NCI-H1105 treated with DMSO at 0.1 percent for 48 hours (cell line): ENCODE data around the gene RALGAPA2.
"Not testable (repeated sequence)": the region's sequence is repeated elsewhere in the genome, so short reads cannot be mapped to it uniquely, and the experiment has no call there.

Experiments used
- DNase-seq: peaks from one replicate; lab custom pipeline; 2025; lab: John Stamatoyannopoulos, UW

The RALGAPA2 gene

DNA sequence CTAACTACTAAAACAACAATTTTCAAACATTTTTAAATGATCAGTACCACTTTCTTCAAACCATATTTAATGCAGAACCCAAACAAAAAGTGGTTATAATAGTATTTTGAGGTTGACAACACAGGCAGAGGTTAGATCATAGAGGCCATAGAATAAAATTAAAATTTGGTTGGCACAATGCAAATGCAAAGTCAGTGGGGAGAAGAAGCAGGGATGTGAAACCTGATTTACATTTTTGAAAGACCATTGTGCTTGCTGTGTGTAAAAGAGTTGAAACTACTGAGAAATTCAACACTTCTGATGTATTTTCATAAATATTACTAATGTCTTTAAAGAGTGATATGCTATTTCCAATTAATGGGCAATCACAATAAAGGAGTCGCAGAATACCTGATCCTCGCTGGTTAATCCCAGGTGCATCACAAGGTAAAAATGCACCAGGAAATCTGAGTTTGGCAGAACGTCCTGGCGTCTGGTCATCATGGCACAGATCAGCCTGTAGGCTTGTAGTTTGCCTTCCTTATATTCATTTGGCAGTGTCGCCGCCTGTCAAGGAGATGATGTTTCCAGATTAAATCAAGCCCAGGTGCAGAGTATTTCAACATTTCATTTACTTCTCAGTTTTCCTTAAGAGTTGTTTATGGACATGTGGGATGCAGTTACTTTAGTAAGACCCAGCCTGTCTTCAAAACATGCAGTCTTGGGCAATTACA lies 141.2 kb downstream of the RALGAPA2 start:
- no peak for DNase-seq

GRCh38 chr20:20568604-20569205 lies 143.7 kb downstream of the RALGAPA2 start:
- peak; percentile 84 for DNase-seq

DNA sequence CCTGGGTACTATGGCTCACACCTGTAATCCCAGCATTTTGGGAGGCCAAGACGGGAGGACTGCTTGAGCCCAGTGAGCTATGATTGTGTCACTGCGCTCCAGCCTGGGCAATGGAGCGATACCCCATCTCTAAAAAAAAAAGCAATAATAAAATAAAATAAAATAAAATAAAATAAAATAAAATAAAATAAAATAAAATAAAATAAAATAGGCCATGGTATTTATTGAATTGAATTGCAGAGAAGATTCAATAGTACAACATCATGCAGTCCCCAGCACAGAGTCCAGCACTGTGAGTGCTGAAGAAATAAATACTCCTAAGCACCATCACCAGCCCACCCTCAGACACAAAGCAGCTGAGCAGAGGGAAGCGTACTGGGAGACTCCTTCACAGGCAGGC lies 144.7 kb downstream of the RALGAPA2 start:
- DNase-seq, result no peak

- no peak for DNase-seq
Observed at GRCh38 chr20:20566516-20566915, 145.9 kb downstream of the RALGAPA2 start.

DNA sequence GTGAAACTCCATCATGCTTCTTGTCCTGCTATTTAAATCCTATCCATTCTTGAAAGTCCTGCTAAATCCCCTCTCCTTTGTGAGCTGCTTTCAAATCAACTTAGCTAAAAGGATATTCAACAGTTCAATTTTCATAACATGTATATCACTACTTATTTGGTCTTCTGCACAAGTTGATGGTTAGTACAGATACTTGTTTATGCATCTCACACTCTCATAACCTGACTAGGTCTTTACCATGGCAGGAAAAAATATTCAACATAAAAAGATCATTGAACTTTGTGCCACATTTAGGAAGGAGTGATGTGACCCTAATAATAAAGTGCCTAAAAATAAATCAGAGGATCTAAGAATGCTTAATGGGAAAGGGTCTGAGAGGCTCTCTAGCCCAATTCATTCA lies 148.2 kb downstream of the RALGAPA2 start:
- no peak for DNase-seq

- no peak for DNase-seq
Observed at GRCh38 chr20:20562507-20562906, 149.9 kb downstream of the RALGAPA2 start.

DNA sequence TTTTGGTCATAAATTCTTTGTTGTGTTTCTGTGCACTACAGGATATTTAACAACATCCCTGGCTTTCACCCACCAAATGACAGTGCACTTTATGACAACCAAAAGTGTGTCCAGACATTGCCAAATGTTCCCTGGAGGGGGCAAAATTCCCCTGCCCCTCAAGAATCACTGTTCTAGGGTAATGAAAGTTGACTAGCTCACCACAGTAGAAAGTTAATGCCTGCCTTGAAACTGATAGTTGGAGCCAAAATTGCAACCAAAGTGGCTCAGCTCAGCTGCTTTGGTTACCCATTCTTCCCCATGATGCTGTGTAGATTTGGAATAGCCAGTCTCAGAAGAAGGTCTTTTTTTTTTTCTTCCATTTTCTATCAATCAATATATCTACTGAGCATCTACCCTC lies 150.6 kb downstream of the RALGAPA2 start:
- DNase-seq, result no peak

DNA sequence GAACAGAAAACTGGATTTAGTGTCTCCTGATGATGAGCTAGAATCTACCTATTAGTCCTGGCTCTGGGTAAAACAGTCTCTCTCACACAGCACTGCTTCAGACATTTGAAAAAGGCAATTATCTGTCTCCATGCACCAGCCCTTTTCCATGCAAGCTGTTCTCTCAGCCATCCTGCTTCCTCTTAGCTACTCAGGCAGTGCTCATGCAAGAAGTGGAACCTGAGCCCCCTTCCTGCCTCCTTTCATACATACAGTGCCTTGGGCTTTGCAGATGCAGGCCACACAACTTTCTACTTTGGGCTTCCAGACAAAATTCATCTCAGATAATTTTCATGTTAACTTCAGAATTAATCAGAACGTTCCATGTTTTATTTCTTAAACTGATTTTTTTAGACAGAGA lies 151.3 kb downstream of the RALGAPA2 start:
- DNase-seq, result no peak

GRCh38 chr20:20557406-20557805 lies 155.0 kb downstream of the RALGAPA2 start:
- DNase-seq, result no peak

DNA sequence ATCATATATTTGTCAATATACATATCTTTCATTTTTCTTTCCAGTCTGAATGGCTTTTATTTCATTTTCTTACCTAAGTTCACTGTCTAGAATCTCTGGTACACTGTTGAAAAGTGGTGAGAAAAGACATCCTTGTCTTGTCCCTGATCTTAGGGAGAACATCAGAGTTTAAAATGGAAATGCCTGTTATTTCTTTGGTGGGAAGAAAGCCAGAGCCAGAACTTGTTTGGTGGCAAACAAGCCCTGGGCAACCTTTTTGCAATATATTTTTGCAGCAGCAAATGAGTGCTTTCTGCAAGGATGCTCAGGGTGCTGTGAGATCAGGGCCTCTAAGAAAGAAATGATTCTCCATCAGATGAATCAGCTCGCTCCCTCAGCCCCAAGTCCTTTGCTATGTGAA lies 156.6 kb downstream of the RALGAPA2 start:
- no peak for DNase-seq

GRCh38 chr20:20554951-20555350 lies 157.5 kb downstream of the RALGAPA2 start:
- no peak for DNase-seq

GRCh38 chr20:20553541-20553940 lies 158.9 kb downstream of the RALGAPA2 start:
- DNase-seq, result no peak

GRCh38 chr20:20552076-20552475 lies 160.4 kb downstream of the RALGAPA2 start:
- peak; percentile 96 for DNase-seq

DNA sequence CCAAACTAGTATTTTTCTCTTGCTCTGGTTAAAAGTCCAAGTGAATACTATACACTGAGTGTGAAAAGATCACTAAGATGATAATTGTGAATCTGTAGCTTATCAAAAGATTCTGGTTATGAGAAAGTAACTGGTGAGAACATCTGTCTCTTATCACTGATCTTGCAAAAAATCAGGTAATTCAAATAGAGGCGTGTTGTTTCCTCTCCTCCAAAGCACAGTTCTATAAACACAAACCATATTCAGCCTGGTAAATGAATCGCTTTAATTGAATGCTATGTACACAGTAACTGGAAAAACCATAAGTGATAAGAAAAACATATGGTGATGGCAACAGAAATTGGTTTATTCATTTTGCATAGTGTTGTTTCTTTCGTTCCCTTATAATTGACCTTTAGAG lies 161.0 kb downstream of the RALGAPA2 start:
- DNase-seq, result peak; percentile 98

DNA sequence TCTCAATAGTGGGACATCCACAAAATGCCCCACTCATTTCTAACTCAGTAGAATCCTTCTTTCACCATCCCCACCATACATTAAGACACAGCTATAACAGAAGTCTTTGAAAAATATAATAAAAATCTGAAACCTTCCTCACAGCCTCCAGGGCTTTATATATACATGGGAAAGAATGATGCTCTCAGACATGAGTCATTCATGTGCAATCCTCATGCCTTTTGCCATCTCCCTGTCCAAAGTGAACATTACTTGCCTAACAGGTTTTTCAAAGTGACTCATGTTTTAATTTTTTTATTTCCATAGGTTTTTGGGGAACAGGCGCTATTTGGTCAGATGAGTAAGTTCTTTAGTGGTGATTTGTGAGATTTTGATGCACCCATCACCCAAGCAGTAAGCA lies 162.7 kb downstream of the RALGAPA2 start:
- DNase-seq, result peak; percentile 42

DNA sequence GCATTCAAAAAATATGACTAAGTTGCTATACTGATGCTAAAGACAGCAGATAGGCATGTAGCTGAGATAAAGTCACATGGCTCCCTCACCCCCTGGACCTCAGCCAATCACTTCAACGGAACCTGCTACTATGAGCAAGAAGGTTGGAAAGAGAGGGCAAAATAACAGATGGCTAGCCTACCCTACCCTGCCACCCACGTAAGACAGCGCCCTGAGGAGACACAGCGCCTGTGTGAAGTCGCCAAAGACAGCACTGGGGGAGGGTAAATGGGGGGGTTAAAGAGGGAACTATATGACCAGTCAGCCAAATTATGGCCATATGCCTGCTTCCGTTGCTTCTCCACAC lies 163.2 kb downstream of the RALGAPA2 start:
- peak; percentile 90 for DNase-seq

DNA sequence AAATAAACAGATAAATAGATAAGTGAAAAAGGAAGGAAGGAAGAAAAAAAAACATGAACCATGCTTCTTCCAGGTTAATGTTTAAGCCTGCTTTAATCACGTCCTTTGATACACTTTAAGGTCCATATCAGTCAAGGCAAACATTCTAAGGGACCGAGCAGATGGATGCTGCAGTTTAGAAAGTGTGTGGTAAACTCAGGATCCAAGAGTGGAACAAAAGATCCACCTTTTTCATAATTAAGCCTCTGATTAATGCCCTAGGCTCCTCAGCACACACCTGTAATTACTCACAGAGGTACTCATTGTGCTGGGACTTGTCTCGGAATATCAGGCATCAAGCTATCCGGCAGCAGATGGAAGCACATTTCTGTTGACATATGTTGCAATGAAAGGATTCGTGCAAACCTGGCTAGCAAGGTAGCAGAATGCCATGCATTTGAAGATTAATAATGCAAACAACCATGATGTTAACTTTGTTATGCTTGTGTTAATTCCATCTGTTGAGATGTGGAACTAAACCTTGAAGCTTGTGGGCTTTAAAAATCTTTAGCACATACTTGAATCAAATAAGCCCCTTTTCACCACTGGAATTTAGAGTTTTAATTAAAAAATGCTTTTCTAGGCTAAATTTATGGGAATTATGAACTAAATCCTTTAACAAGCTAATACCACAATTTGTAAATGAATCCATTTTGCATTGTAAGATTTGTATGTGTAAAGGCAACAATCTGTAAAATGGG lies 163.7 kb downstream of the RALGAPA2 start:
- peak; percentile 100 for DNase-seq

DNA sequence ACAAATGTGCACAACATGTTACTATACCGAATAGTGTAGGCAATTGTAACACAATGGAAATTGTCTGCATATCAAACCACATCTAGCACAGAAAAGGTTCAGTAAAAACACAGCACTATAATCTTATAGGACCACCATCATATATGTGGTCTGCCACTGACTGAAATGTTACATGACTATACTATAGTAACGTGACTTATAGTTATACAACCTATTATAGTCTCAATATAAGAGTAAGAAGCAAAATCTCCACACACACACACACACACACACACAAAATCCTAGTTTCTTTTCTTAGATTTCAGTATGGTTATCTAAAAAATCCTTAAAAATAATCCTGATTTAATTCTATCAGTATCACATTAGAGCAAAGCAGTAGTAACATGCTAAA lies 164.6 kb downstream of the RALGAPA2 start:
- no peak for DNase-seq

DNA sequence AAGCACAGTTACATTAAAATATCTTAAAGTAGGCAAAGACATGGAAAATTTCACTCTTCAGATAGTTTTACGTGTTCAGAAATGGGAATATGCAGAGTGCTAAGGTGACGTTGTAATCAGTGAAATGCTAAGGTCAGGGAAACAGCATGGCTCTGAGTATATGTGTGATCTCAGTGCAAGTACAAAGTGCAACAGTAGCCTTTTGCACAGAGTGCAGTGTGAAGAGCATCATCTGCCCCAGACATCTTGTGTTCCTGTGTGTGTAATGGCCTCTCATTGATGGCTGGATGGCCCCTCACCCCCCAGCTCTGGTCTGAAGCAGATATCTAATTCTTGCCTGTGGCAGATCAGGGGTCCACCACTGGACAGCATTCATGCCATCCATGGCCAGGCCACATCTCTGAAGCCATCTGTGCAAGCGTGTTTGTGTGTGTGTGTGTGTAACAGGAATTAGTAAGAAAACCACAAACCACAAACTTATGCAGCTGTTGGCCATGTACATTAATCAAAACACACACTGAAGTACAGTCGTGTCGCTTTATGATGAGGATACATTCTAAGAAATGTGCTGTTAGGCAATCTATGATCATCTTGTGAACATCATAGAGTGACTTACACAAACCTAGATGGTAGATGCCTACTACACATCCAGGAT lies 165.1 kb downstream of the RALGAPA2 start:
- no peak for DNase-seq

- peak; percentile 46 for DNase-seq
Observed at GRCh38 chr20:20546402-20546801, 166.0 kb downstream of the RALGAPA2 start.

- DNase-seq, result not testable (repeated sequence)
Observed at GRCh38 chr20:20543348-20543747, 169.1 kb downstream of the RALGAPA2 start.

DNA sequence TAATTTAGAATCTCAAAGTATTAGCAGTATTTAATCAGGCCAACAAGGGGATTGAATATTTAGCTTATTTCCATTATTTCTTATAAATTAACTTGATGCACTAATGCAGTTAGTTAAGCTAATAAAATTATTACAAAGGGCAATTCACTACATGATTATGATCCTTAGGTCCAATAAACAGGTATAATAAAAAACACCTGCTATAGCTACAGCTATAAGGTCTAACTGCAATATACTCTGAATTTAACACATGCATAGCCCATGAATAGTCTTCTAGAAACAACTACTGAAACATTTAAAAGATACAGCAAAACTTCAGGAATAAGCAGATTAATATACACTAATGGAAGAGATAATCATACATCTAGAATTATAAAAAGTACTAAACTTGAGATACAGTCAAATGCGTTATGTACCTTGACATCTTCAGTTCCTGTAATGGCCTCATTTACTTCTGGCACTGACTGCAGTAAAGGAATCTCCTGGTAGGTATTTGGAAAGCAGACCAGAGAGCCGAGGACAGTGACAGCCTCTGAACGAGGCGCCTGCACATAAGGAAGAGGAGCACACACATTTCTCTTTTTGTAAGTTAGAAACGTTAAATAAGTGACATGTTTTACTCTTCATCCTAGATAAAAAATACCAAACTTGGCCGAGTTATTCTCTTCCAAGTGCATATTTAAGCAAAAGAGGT lies 176.1 kb downstream of the RALGAPA2 start:
- DNase-seq, result no peak
